ENCODE data around the gene ATG9B.

Gene ATG9B

GRCh38 chr7:150997075-150997511 is 27.2 kb downstream of the ATG9B start:
- H3K4me3 ChIP-seq (ENCODE audit: low read depth, low read length), result no peak overlapping the region
- TF ChIP-seq, protein P1, sequence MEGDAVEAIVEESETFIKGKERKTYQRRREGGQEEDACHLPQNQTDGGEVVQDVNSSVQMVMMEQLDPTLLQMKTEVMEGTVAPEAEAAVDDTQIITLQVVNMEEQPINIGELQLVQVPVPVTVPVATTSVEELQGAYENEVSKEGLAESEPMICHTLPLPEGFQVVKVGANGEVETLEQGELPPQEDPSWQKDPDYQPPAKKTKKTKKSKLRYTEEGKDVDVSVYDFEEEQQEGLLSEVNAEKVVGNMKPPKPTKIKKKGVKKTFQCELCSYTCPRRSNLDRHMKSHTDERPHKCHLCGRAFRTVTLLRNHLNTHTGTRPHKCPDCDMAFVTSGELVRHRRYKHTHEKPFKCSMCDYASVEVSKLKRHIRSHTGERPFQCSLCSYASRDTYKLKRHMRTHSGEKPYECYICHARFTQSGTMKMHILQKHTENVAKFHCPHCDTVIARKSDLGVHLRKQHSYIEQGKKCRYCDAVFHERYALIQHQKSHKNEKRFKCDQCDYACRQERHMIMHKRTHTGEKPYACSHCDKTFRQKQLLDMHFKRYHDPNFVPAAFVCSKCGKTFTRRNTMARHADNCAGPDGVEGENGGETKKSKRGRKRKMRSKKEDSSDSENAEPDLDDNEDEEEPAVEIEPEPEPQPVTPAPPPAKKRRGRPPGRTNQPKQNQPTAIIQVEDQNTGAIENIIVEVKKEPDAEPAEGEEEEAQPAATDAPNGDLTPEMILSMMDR (IDR thresholded peaks at IDR 0.05; ENCODE audit: low read depth, low read length), result no peak
- in situ Hi-C loops (cut with HindIII; ENCODE audit: low sequenced_read_pairs), result no loop called here
- no peak for DNase-seq (ENCODE audit: low read depth, low spot score)

DNA sequence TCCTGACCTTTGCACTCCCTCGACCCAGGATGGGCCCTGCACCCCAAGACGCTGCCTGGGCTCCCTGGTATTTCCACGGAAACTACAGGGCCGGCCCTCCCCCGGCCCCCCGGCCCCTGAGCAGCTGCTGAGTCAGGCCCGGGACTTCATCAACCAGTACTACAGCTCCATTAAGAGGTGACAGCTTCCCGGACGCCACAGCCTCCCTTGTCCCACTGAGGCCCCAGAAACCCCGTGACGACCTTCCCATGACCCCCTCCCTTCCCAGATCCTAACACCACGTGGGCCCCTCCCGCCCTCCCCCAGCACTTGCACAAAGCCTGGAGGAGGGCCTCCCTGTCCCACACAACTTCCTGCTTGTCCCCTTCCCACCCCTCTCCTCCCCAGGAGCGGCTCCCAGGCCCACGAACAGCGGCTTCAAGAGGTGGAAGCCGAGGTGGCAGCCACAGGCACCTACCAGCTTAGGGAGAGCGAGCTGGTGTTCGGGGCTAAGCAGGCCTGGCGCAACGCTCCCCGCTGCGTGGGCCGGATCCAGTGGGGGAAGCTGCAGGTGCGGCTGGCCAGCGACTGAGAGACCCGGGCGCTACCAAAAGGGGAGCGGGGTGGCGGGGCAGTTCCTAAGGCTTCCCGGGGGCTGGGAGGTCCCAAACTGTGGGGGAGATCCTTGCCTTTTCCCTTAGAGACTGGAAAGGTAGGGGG is 27.8 kb downstream of the ATG9B start:
- H3K4me3 ChIP-seq (ENCODE audit: low read depth, low read length), result no peak overlapping the region
- TF ChIP-seq, protein P1 (IDR thresholded peaks at IDR 0.05; ENCODE audit: low read depth, low read length), result no peak
- in situ Hi-C loops (cut with HindIII; ENCODE audit: low sequenced_read_pairs), result no loop called here
- DNase-seq (ENCODE audit: low read depth, low spot score), result no peak

DNA sequence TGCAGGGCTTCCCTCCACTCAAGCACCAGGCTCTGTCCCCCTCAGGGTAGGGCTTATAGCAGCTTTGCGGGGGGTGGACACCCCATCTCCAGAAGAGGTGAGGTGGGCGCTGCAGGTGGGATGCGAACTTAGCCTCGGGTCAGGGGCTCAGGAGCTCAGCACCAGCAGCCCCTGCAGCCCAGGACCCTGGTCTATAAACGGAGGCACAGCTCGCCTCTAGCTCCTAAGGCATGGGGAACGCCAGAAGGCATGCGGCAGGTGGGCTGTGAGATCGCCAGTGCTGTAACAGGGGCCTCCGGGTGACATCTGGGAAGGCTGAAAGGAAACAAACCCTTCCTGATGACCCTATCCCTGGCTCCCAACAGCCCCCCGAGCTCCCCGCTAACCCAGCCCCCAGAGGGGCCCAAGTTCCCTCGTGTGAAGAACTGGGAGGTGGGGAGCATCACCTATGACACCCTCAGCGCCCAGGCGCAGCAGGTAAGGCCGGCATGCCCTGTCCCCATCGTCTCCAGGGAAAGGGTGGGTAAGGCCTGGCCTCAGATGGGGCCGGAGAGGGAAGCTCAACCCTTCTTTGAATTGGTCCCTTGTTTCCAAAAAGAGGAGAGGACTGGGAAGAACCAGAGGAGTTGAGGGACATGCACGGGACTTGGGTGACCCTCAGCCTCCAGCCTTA is 29.3 kb downstream of the ATG9B start:
- in situ Hi-C loops (cut with HindIII; ENCODE audit: low sequenced_read_pairs), result no loop called here
- DNase-seq (ENCODE audit: low read depth, low spot score), result no peak
- H3K4me3 ChIP-seq (ENCODE audit: low read depth, low read length), result no peak overlapping the region
- TF ChIP-seq, protein P1 (IDR thresholded peaks at IDR 0.05; ENCODE audit: low read depth, low read length), result no peak

DNA sequence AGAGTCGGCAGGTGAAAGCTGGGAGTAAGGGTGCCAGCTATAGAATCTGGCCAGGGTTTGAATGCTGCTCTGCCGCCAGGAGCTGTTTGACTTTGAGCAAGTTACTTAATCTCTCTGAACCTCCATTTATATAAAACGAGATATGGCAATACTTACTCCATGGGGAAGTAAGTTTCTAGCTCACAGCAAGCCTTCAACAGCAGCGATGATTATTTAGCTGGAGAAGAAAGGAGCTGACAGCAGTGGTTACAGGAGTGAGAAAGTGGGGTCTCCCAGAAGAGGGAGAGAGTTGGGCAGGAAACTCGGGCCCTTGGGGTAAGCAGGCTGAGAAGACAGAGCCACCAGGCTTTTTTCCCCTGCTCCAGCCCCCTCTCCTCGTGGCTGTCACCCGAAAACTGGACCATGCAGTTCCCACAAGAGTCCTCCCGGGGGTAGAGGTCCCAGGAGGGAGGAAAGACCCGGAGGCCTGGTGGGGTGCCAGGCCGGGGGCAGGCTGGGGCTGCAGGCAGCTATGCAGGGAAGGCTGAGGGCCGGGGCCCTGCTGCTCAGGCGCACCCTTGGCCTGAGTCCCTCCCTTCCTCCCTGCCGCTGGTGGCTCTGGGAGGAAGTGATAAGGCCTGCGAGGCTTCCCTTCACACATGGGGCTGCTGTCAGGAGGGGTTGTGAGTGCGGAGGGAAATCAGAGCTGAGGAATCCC is 30.0 kb downstream of the ATG9B start:
- in situ Hi-C loops (cut with HindIII; ENCODE audit: low sequenced_read_pairs), result no loop called here
- DNase-seq (ENCODE audit: low read depth, low spot score), result no peak
- no peak overlapping the region for H3K4me3 ChIP-seq (ENCODE audit: low read depth, low read length)
- TF ChIP-seq, protein P1 (IDR thresholded peaks at IDR 0.05; ENCODE audit: low read depth, low read length), result no peak

- TF ChIP-seq, protein P1 (IDR thresholded peaks at IDR 0.05; ENCODE audit: low read depth, low read length), result no peak
- no peak overlapping the region for H3K4me3 ChIP-seq (ENCODE audit: low read depth, low read length)
- in situ Hi-C loops (cut with HindIII; ENCODE audit: low sequenced_read_pairs), result no loop called here
- no peak for DNase-seq (ENCODE audit: low read depth, low spot score)
These were observed 30.8 kb downstream of the ATG9B start for GRCh38 chr7:150993511-150993910.

GRCh38 chr7:150992833-150993302 is 31.4 kb downstream of the ATG9B start:
- in situ Hi-C loops (cut with HindIII; ENCODE audit: low sequenced_read_pairs), result no loop called here
- no peak for DNase-seq (ENCODE audit: low read depth, low spot score)
- TF ChIP-seq, protein P1 (IDR thresholded peaks at IDR 0.05; ENCODE audit: low read depth, low read length), result no peak
- H3K4me3 ChIP-seq (ENCODE audit: low read depth, low read length), result no peak overlapping the region
